HL-60 (cell line): ENCODE data around the gene SIL1.

Source experiments
- CTCF ChIP-seq: IDR thresholded peaks from one replicate; pipeline ENCODE4 v1.5.1; 2011; ENCODE audit warnings: low read length, control low read depth, inconsistent platforms; ENCODE audit not compliant: insufficient read depth
- GABPA ChIP-seq: IDR thresholded peaks from 2 replicates; pipeline ENCODE4 v1.6.1; 2012; ENCODE audit warnings: low read depth

GRCh38 chr5:138905541-138905940 lies 292.6 kb downstream of the SIL1 start:
- TF ChIP-seq CTCF (no peak), GABPA (no peak)
